GM19467 (cell line): ENCODE results near the gene GATAD2A.
"Not testable (repeated sequence)": the region's sequence is repeated elsewhere in the genome, so short reads cannot be mapped to it uniquely, and the experiment has no call there.

ENCODE experiments used
- ATAC-seq: cut with Tn5 transposase; IDR thresholded peaks from one replicate; pipeline ENCODE4 v1.9.1; 2021; ENCODE audit warnings: mild to moderate bottlenecking, moderate library complexity; ENCODE audit not compliant: unreplicated experiment

Gene GATAD2A

GRCh38 chr19:19387108-19387507 lies 18.4 kb upstream of the GATAD2A start:
- ATAC-seq = no peak

DNA sequence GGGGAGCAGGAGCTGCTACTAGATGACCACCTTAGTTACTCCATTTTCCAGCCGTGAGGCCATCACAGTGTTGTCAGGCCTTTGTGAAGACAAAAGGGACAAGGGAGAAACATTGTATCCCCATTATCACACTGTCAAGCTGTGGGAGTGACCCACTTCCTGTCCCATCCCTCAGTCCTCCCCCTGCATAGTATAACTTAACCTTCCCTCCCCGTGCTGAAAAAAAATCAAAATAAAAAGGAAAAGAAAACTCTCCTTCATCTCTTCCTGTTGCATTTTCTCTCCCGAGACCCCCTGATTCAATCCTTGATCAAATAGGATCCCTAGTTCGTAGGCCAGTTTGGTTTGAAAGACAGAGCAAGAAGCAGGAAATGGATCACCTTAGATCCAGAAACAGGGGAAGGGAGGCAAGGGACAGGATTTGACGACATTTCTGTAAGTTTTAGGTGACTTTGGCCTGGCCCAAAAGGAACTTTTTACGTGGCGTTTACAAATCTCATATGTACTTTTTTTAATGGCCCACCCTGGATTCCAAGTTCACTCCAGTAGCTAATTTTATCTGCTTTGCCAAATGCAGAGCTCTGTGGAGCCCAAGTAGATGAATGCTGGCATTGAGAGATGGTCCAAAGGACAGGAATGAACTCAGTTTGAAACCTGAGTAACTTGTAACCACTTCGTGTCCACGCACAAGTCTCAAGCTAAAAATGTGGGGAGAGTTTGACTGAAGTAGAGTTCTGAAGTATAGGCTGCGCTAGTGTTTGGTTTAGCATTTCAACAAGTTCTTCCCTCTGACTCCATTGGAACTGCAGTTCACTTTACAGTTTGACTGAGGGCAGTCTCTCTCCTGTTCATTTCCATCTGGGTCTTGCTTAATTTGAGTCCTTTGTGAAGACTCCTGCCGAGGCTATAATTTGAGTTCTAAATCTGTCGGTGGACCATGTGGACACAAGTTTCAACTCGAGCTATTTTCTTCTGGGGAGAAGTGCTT lies 16.6 kb upstream of the GATAD2A start:
- ATAC-seq = no peak

DNA sequence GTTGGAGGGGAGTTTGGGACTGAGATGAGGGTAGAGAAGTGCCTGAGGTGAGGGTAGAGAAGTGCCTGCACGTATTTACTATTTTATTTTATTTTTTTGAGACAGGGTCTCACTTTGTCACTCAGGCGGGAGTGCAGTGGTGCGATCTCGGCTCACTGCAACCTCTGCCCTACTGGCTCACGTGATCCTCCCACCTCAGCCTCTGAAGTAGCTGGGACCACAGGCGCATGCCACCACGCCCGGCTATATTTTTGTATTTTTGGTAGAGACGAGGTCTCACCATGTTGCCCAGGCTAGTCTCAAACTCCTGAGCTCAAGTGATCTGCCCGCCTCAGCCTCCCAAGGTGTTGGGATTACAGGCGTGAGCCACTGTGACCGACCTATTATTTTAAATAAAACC lies 15.8 kb upstream of the GATAD2A start:
- not testable (repeated sequence) for ATAC-seq

DNA sequence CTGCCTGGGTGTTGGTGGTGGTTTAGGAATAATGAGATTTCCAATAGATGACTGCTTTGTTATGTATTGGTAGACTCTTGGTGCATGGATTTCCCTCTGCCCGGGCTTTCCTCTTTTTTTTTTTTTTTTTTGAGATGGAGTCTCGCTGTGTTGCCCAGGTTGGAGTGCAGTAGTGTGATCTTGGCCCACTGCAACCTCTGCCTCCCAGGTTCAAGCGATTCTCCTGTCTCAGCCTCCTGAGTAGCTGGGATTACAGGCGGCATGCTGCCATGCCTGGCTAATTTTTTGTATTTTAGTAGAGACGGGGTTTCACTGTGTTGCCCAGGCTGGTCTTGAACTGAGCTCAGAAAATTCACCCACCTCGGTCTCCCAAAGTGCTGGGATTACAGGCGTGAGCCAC lies 11.1 kb upstream of the GATAD2A start:
- not testable (repeated sequence) for ATAC-seq

GRCh38 chr19:19399733-19400433 lies 5.6 kb upstream of the GATAD2A start:
- ATAC-seq = no peak

DNA sequence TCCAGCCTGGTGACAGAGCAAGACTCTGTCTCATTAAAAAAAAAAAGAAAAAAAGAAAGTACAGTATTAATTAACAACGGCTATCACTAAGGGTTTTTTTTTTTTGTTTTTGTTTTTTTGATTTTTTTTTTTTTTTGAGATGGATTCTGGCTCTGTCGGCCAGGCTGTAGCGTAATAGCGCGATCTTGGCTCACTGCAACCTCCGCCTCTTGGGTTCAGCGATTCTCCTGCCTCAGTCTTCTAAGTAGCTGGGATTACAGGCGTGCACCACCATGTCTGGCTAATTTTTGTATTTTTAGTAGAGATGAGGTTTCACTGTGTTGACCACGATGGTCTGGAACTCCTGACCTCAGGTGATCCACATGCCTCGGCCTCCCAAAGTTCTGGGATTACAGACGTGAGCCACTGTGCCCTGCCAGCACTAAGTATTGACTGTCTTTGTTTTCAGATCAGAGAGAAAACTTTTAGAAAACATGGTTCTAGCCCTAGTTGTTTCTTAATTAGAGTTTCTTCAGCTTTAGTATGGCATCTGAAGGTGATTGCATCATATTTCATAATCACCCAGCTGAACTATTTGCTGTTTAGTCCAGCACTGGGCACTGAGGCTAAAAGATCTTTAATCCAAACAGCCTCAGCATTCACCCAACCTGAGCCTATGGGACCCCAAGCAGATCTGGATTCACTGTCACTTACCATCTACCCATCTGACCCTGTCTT lies 2.7 kb upstream of the GATAD2A start:
- no peak for ATAC-seq

- no peak for ATAC-seq
Measured at GRCh38 chr19:19403373-19403901, 2.0 kb upstream of the GATAD2A start.

DNA sequence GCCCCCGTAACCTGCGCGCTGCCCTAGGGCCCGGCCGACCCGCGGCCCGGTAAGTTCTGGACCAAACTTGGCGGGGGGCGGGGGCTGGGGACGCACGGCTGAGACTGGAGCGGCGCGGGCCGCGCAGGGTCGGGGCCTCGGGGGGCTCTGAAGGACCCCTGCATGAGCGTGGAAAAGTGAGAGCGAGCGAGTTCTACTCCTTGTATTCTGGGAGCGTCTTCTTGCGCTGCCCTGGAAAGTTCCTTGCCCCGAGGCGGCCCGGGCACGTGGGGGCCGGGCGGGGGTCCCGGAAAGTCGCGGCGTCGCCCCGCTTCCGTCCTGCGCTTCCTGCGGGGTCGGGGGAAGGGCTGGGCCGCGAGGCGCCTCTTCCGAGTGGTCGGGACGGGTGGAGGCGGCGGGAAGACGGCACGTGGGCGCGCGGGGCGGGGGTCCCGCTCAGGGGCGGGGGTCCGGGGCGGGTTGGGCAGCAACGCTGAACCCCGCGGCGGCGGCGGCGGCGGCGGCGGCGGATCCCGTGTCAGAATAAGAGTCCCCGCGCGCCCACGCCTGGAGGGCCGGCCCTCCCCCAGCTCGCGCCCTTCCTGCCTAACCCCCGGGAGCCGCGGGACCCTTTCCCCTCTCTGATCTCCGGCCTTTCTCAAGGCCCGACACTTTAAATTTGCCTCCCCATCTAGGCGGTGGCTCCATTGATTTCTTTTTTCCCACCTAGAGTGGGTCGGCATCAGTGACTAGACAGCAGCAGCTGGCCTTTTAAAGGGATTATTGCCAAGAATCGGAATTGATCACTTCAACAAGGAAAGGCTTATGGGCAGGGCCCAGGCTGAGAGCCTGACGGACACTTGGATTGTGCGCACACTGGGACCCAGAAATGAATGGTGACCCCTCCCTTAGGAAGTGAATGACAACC lies 749 bp downstream of the GATAD2A start:
- peak; percentile 21 for ATAC-seq

DNA sequence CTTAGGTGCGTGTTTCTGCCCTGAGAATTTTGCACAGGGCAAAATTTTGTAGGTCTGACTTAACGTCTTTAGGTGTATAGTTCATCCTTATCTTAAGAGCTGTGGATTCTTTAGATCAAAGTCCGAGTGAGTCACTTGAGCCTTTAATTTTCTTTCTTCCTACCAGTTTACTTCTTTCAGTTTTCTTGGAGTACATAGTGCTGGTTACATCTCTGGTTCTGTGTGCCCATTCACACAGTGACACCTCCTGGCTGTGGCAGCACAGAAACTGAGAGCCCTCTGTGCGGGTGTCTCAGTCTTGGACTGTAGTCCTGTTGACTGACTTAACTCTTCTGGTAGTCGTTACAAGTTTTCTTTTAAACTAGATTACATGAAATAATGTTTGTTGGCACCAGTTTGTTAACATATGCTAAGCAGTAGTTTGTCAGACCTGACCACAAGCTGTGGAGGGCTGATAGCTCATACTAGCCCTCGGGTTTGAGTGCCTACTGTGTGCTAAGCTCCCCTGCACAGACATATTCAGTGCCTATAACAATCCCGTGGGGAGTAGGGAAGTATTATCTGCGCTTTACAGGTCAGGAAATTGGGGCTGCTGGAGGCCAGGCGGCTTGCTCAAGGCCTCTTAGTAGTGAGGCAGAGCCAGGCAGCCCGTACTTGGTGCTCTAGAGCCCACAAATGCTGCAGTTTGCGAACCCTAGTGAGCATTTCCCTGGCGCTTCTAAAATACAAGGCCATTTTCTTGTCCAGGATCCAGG lies 1.6 kb downstream of the GATAD2A start:
- no peak for ATAC-seq

DNA sequence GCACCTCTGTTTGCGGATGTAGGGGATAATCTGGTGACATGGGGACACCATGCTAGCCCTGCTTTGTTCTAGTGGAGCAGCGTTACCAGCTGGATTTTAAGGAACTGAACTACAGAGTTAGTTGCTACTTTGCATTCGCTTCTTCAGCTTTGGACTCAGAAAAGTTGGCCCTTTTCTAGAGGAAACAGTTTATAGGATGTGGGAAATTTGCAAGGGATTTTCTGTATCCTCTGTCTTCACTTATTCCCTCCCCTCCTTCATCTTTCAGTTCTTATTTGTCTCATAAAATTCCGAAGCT lies 2.1 kb downstream of the GATAD2A start:
- no peak for ATAC-seq

GRCh38 chr19:19409205-19409604 lies 3.7 kb downstream of the GATAD2A start:
- ATAC-seq = no peak

- no peak for ATAC-seq
Measured at GRCh38 chr19:19409631-19410030, 4.2 kb downstream of the GATAD2A start.

DNA sequence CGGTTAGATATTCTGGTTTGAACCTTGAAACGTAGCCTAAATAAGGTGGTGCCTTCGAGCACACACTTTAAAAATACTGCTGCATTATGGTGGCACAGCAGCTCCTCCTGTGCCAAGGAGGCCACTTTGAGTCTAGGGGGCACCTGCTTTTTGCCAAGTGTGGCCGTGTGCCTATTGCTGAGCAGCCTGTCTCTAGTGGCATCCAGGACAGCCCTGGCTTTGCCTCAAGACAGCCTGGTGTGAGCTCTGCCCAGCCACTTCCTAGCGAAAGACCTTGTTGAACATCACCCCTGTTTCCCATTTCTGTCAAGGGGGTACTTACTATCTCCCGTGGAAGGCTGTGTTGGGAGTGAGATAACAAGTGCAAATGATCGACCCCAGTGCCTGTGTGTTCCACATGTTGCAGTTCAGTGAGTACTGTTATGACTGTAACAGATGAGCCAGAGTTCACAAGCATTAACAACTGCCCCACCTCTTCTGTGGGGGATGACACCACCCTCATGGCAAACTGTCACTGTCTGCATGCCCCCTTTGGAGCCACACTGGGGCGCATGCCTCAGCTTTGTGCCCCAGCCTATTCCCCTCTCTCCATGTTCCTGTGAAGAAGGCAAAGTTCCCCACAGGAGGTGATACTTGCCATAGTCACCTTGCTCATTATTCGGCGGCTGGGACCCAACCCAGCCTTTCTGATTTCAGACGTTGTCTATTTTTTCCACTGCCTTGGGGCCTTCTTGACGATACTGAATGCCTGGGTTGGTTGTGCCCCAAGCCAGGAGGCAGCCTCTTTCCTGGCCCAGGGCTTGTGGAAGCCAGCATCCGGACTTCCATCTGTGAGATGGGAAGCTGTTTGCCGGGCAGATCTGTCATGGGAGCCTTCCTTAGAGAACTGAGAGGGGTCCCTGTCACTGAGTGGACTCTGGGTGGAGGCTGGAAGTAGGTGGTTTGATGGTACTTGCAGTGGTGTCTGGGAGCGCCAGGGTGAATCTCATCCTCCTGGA lies 5.4 kb downstream of the GATAD2A start:
- ATAC-seq = no peak

DNA sequence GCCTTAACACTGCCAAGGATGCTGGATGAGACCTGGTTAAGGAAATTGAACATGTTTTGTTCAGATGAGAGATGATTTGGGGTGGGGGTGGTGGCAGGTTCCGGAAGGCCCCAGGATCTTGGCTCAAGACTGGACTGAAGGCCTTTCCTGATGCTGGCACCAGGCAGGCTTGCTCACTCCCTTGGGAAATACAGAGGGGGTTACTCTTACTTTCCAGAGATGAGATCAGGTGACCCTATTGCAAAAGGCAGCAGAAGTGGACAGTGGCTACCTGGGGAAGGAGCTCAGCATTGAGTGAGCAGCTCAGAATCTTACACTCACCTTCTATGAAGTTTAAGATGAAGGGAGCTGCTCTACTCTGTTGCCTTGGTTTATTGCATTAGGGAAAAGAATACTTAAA lies 10.8 kb downstream of the GATAD2A start:
- no peak for ATAC-seq

DNA sequence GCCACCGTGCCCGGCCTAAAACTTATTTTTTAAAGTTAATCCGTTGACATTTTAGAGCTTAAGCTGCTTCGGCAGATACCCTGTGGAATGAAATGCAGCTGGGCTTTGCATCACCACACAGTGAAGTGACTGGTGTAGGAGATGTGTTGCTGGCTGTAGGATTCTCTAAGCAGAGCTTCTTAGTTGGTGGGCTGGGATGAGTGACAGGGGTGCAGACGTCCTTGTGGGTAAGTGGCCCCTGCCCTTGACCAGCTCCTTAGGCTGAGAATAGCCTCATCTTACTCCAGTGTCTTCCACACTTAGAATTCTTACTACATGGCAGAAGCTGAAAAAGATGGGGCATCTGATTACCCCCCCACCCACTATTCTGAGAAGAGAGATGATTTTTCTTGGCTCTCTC lies 11.6 kb downstream of the GATAD2A start:
- ATAC-seq = no peak

DNA sequence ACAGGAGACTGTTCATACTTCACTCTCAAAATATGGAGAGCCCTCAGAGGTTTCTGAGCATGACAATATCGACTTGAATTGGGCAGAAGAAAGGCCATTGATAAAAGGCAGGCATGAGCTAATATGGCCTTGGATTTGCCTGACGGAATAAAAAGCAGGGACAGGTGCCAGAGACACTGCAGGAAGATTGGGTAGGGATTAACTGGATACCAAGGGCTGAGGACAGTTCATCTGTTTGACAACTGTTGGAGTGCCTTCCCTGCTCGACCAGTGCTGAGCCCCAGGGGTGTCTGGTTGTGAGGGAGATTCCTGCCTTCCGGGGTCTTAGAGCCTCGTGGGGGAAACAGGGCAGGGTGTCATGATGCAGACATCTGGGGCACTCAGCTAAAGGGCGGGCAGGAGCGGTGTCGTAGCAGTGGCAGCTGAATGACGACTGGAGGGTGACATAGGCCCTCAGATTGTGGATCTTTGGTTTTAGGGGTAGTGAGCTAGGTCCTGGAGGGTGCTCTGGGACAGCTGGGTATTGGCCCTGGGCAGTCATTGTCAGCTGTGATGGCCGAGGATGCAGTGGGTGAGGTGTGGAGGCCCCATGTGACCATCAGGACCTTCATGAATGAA lies 12.3 kb downstream of the GATAD2A start:
- ATAC-seq = no peak

- ATAC-seq = no peak
Measured at GRCh38 chr19:19418555-19419260, 13.2 kb downstream of the GATAD2A start.
